Progenitor cell of endocrine pancreas (in vitro differentiated cells): ENCODE results near the gene SARS2. TPM values are rescaled to one million over a fixed set of nuclear protein-coding genes. Genes with fewer than 3 reads are reported as not detected.

Experiments used
- DNase-seq: peaks from one replicate; pipeline ENCODE4 v3.0.0; 2021; ENCODE audit warnings: low spot score; ENCODE audit not compliant: unreplicated experiment
- H3K27ac Mint-ChIP-seq: 2 replicates; pipeline ENCODE4 v1.8.0; 2021; ENCODE audit warnings: mild to moderate bottlenecking, moderate library complexity, mixed read lengths
- H3K27me3 Mint-ChIP-seq: 2 replicates; pipeline ENCODE4 v1.8.0; 2021; ENCODE audit warnings: mixed read lengths
- H3K36me3 Mint-ChIP-seq: 2 replicates; pipeline ENCODE4 v1.8.0; 2022; ENCODE audit warnings: mixed read lengths; ENCODE audit not compliant: insufficient read depth
- H3K4me1 Mint-ChIP-seq: 2 replicates; pipeline ENCODE4 v1.8.0; 2021; ENCODE audit warnings: low read depth, mixed read lengths
- H3K4me3 Mint-ChIP-seq: 2 replicates; pipeline ENCODE4 v1.8.0; 2021; ENCODE audit warnings: low read depth, mild to moderate bottlenecking, moderate library complexity, mixed read lengths
- H3K9me3 Mint-ChIP-seq: 2 replicates; pipeline ENCODE4 v1.8.0; 2021; ENCODE audit warnings: low read depth, mixed read lengths
- total RNA-seq: library from RNA; stranded (reverse); gene quantifications from 2 replicates; pipeline ENCODE4 v1.2.1, GENCODE V29; 2021
- TF ChIP-seq, protein P1 (sequence below): fragments of 200-600 bp; sonication (generic); IDR thresholded peaks from one replicate; pipeline ENCODE4 v1.5.0; 2021; ENCODE audit warnings: antibody characterized with exemption, mild to moderate bottlenecking; ENCODE audit not compliant: unreplicated experiment

The SARS2 gene
- total RNA-seq, 1 donor from 2014 or later, result 68.2 TPM

DNA sequence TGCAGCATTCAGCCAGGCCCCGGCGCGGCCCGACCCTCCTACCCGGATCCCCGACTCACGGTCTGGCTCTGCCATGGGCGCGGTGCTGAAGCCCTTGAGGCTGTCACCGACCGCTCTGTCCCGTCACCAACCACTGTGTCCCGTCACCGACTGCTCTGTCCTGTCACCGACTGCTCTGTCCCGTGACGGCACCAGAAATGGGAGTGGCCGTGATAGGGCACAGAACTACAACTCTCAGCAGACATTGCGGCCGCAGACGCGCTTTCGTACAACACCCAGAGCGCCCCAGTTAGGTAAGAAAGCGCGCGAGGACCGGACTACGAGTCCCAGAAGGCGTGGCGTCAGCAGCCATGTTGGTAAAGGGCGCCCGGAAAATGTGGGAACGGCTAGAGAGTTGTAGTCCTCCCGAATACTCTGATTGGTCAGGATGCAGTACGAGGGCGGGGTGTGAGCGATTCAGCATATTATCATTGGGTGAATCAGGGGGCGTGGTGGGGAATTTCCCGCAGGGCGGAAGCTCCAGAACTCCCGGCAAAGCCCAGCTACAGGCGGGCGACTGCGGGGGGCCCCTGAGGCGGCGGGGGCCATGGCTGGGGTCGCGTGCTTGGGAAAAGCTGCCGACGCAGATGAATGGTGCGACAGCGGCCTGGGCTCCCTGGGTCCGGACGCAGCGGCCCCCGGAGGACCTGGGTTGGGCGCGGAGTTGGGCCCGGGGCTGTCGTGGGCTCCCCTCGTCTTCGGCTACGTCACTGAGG, 30.9 kb downstream of the SARS2 start, which contains the start of the genes NFKBIB and SIRT2:
TSS of gene NFKBIB (plus strand) at position 523 of the 755 bp plus-strand sequence. CDS start at position 587, 64 bp downstream.
TSS of gene SIRT2 (minus strand) at position 172 of the 755 bp plus-strand sequence. CDS start at position 75, 97 bp downstream.
- TF ChIP-seq, protein P1, sequence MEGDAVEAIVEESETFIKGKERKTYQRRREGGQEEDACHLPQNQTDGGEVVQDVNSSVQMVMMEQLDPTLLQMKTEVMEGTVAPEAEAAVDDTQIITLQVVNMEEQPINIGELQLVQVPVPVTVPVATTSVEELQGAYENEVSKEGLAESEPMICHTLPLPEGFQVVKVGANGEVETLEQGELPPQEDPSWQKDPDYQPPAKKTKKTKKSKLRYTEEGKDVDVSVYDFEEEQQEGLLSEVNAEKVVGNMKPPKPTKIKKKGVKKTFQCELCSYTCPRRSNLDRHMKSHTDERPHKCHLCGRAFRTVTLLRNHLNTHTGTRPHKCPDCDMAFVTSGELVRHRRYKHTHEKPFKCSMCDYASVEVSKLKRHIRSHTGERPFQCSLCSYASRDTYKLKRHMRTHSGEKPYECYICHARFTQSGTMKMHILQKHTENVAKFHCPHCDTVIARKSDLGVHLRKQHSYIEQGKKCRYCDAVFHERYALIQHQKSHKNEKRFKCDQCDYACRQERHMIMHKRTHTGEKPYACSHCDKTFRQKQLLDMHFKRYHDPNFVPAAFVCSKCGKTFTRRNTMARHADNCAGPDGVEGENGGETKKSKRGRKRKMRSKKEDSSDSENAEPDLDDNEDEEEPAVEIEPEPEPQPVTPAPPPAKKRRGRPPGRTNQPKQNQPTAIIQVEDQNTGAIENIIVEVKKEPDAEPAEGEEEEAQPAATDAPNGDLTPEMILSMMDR, result no peak
- DNase-seq, result peak; percentile 96
- Mint-ChIP-seq H3K9me3 (no peaks in the 10 kb centered on the region), H3K27ac (peak within 1 kb of the TSS; percentile 99), H3K27me3 (peaks cover 3% of the 10 kb centered on the region), H3K36me3 (peaks cover 4% of the 10 kb centered on the region), H3K4me3 (peak within 1 kb of the TSS; percentile 98), H3K4me1 (peaks cover 20% of the 10 kb centered on the region)

DNA sequence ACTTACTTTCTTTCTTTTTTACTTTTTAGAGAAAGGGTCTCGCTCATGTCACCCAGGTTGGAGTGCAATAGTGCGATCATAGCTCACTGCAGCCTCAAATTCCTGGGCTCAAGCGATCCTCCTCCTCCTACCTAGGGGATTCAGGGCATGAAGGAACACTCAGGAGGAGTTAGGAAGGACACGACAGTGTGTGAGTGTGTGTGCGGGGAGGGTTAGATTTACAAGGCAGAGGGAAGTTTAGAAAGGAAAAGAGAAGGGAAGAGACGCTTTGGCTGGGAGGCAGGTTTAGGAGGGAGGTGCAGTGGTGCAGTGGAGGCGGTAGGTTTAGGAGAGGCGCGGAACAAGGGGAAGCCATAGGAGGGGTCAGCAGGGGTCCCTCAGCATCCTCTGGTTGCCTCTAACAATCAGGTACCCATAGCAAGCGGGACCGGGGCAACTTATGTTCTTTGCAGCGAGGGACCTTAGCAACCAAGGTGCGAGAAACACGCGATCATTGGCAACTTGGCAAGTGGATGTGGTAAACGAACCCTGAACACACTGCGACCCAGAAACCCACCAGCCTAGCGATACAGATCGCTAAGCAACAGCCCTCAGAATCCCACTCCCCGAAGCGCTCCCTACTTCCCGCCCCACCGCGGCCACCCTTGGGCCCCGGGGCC, 31.6 kb downstream of the SARS2 start:
- DNase-seq, result no peak

DNA sequence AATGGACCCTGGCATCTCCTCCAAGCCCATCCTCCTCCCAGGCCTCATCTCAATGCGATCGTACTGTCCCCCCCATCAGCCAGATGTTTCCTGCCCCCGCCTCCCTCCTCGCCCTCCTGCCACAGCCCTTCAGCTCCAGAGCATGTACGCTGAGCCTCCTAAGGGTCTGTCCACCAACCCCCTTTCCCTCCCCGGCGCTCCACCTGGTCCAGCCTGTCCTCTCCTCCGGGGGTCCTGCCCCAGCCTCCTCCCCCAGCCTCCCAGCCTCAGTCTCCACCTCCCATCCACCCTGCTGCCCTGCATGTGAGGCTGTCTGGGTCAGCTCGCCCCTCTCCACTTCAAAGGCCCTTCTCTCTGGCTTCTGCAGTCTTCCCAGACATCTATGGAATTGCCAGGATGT, 35.6 kb downstream of the SARS2 start:
- Mint-ChIP-seq H3K4me3 (no peak overlapping the region), H3K9me3 (no peaks in the 10 kb centered on the region), H3K27ac (no peak overlapping the region), H3K27me3 (peaks cover 3% of the 10 kb centered on the region), H3K4me1 (peaks cover 9% of the 10 kb centered on the region), H3K36me3 (no peaks in the 10 kb centered on the region)
- no peak for DNase-seq
- TF ChIP-seq, protein P1, result no peak

More for the DNA sequence above, 31.6 kb downstream of the SARS2 start:
- H3K4me3 Mint-ChIP-seq, result peak overlapping the region; percentile 98
- TF ChIP-seq, protein P1, result no peak
- no peaks in the 10 kb centered on the region for H3K9me3 Mint-ChIP-seq
- H3K27ac Mint-ChIP-seq, result peak overlapping the region; percentile 99
- peaks cover 3% of the 10 kb centered on the region for H3K27me3 Mint-ChIP-seq
- peaks cover 2% of the 10 kb centered on the region for H3K36me3 Mint-ChIP-seq
- H3K4me1 Mint-ChIP-seq, result peaks cover 20% of the 10 kb centered on the region

DNA sequence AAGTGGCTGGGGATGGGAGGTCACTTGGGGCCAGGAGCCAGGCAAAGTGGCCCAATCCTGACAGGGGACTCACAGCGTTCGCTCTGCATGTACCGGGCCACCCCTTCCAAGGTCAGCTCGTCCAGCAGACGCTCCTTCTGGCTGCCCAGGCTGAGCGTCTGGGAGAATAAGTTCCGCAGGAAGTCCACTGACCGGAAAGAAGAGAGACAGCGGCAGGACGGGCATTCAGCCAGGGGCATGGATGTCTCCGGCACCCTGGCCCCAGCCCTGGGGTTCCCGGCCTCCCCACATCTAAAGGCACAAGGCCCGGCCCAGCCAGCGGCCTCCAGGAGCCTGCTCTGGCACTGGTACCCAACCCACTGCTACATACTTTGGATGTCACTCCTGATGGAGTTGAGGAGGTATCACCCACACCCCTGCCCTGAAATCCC, 37.2 kb downstream of the SARS2 start:
- no peaks in the 10 kb centered on the region for H3K36me3 Mint-ChIP-seq
- no peak overlapping the region for H3K27ac Mint-ChIP-seq
- DNase-seq, result no peak
- H3K4me1 Mint-ChIP-seq, result peaks cover under 1% of the 10 kb centered on the region
- H3K4me3 Mint-ChIP-seq, result no peak overlapping the region
- TF ChIP-seq, protein P1, result no peak
- H3K27me3 Mint-ChIP-seq, result no peaks in the 10 kb centered on the region
- no peaks in the 10 kb centered on the region for H3K9me3 Mint-ChIP-seq

DNA sequence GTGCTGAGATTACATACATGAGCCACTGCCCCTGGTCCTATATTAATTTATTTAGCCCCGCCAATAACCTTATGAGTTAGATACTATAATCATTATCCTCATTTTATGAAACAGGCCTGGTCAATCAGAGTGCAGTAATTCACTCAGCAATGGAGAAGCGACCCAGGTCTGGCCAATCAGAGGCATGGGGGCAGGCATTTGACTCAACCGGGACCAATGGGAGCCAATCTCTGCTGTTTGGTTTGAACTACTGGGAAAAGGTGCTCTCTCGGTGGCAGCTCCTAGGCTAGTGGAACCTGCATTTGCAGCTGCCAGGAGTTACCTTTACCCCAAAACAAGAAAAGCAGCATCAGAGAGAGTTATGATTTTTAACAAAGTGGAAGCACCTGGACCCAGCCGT, 37.7 kb downstream of the SARS2 start:
- Mint-ChIP-seq H3K4me3 (no peak overlapping the region), H3K4me1 (no peaks in the 10 kb centered on the region), H3K9me3 (no peaks in the 10 kb centered on the region), H3K27ac (no peak overlapping the region), H3K27me3 (no peaks in the 10 kb centered on the region), H3K36me3 (no peaks in the 10 kb centered on the region)
- DNase-seq, result no peak
- TF ChIP-seq, protein P1, result no peak
